ENCODE data around the gene IFIT5.

GRCh38 chr10:89427629-89428028 lies 13.3 kb downstream of the IFIT5 start:
- TF ChIP-seq CTCF (IDR thresholded peaks at IDR 0.05) (no peak), POLR2A (IDR thresholded peaks at IDR 0.05) (no peak)
